HL-60 (cell line): ENCODE results near the gene SPOCK3.

ENCODE experiments used
- DNase-seq, 2 experiments: peaks; one replicate each; pipeline ENCODE4 v3.0.0-alpha.2; 2010 to 2020; ENCODE audit warnings: low read depth in 1 of 2, low spot score in 1 of 2
- H3K27ac ChIP-seq: fragments of 250-450 bp; sonication (Bioruptor Pico); replicated peaks from 2 replicates; pipeline ENCODE4 v1.5.1; 2020; ENCODE audit warnings: mild to moderate bottlenecking, moderate library complexity
- H3K27me3 ChIP-seq: fragments of 250-450 bp; sonication (Bioruptor Pico); 2 replicates; pipeline ENCODE4 v1.5.1; 2021; ENCODE audit warnings: mild to moderate bottlenecking, moderate library complexity; ENCODE audit not compliant: insufficient read depth, poor library complexity, severe bottlenecking
- H3K4me3 ChIP-seq: replicated peaks from 2 replicates; pipeline ENCODE4 v1.5.1; 2011; ENCODE audit warnings: mild to moderate bottlenecking, control low read depth, low read length; ENCODE audit not compliant: insufficient read depth
- CTCF ChIP-seq: IDR thresholded peaks from one replicate; pipeline ENCODE4 v1.5.1; 2011; ENCODE audit warnings: low read length, control low read depth, inconsistent platforms; ENCODE audit not compliant: insufficient read depth
- GABPA ChIP-seq: IDR thresholded peaks from 2 replicates; pipeline ENCODE4 v1.6.1; 2012; ENCODE audit warnings: low read depth
- POLR2AphosphoS5 ChIP-seq: IDR thresholded peaks from 2 replicates; pipeline ENCODE4 v1.6.1; 2012; ENCODE audit warnings: low read depth
- REST ChIP-seq: IDR thresholded peaks from 2 replicates; pipeline ENCODE4 v1.6.1; 2012; ENCODE audit warnings: low read depth; ENCODE audit not compliant: insufficient replicate concordance
- SPI1 ChIP-seq: IDR thresholded peaks from 2 replicates; pipeline ENCODE4 v1.6.1; 2012; ENCODE audit warnings: low read depth, mild to moderate bottlenecking, borderline replicate concordance

Gene SPOCK3

GRCh38 chr4:167177925-167178324, 56.4 kb downstream of the SPOCK3 start:
- no peak overlapping the region for H3K4me3 ChIP-seq
- TF ChIP-seq CTCF (no peak), GABPA (no peak), SPI1 (no peak), REST (no peak), POLR2AphosphoS5 (no peak)
- H3K27me3 ChIP-seq, result no peaks in the 10 kb centered on the region
- no peak overlapping the region for H3K27ac ChIP-seq
- DNase-seq, result no peak

- H3K4me3 ChIP-seq, result no peak overlapping the region
- no peak for DNase-seq
- no peaks in the 10 kb centered on the region for H3K27me3 ChIP-seq
- H3K27ac ChIP-seq, result no peak overlapping the region
- TF ChIP-seq GABPA, result no peak
- TF ChIP-seq POLR2AphosphoS5, result no peak
- no peak for TF ChIP-seq SPI1
- no peak for TF ChIP-seq REST
- TF ChIP-seq CTCF, result no peak
Measured at GRCh38 chr4:167176723-167177367, 57.4 kb downstream of the SPOCK3 start.

GRCh38 chr4:167171928-167172327, 62.4 kb downstream of the SPOCK3 start:
- Histone ChIP-seq H3K27me3 (no peaks in the 10 kb centered on the region), H3K4me3 (no peak overlapping the region), H3K27ac (no peak overlapping the region)
- no peak for TF ChIP-seq CTCF
- TF ChIP-seq GABPA, result no peak
- TF ChIP-seq REST, result no peak
- no peak for TF ChIP-seq SPI1
- no peak for TF ChIP-seq POLR2AphosphoS5
- no peak for DNase-seq
